Caco-2 (cell line): ENCODE results near the gene BDH1. TPM values are rescaled to one million over a fixed set of nuclear protein-coding genes. Genes with fewer than 3 reads are reported as not detected.

Experiments
- BruUV-seq: library from RNA; stranded (reverse); fragments of 400-500 nt; replicated peaks from 2 replicates; lab custom pipeline; 2021; lab: Mats Ljungman, UMichigan
- CTCF ChIA-PET: fragments of 300-600 bp; sonication (Branson Sonifier 250); formaldehyde crosslinking; loops from one replicate; lab custom pipeline; 2022; ENCODE audit warnings: antibody characterized with exemption; lab: Charles Lee
- POLR2A ChIA-PET: fragments of 300-600 bp; sonication (Branson Sonifier 250); formaldehyde crosslinking; loops from one replicate; lab custom pipeline; 2022; ENCODE audit warnings: antibody characterized with exemption; lab: Charles Lee
- DNase-seq, 2 experiments: peaks; one replicate each; pipeline versions ENCODE4 v3.0.0 to v3.0.0-alpha.2; 2020 to 2022
- H3K27me3 ChIP-seq: replicated peaks from 2 replicates; pipeline ENCODE4 v1.6.0; 2011; ENCODE audit warnings: low read length; ENCODE audit not compliant: control insufficient read depth, insufficient read depth
- H3K36me3 ChIP-seq: 2 replicates; pipeline ENCODE4 v1.5.1; 2011; ENCODE audit warnings: low read length; ENCODE audit not compliant: control insufficient read depth, insufficient read depth
- H3K4me1 ChIP-seq: fragments of 250-450 bp; sonication (Bioruptor Pico); 2 replicates; pipeline ENCODE4 v1.5.1; 2020; ENCODE audit warnings: mild to moderate bottlenecking
- H3K4me3 ChIP-seq: 2 replicates; pipeline ENCODE4 v1.5.1; 2011; ENCODE audit warnings: low read depth, mild to moderate bottlenecking, control low read depth, low read length
- H3K9me3 ChIP-seq: fragments of 250-450 bp; sonication (Bioruptor Pico); 2 replicates; pipeline ENCODE4 v1.5.1; 2020; ENCODE audit warnings: mild to moderate bottlenecking, moderate library complexity
- H3K27ac Mint-ChIP-seq: one replicate; pipeline ENCODE4 v1.8.0; 2022; ENCODE audit warnings: mixed read lengths; ENCODE audit not compliant: unreplicated experiment
- H3K27me3 Mint-ChIP-seq: one replicate; pipeline ENCODE4 v1.8.0; 2022; ENCODE audit warnings: mixed read lengths; ENCODE audit not compliant: insufficient read depth, unreplicated experiment
- H3K36me3 Mint-ChIP-seq: one replicate; pipeline ENCODE4 v1.8.0; 2022; ENCODE audit warnings: mild to moderate bottlenecking, mixed read lengths; ENCODE audit not compliant: insufficient read depth, unreplicated experiment
- H3K4me1 Mint-ChIP-seq: one replicate; pipeline ENCODE4 v1.8.0; 2022; ENCODE audit warnings: low read depth, mixed read lengths; ENCODE audit not compliant: unreplicated experiment
- H3K4me3 Mint-ChIP-seq: one replicate; pipeline ENCODE4 v1.8.0; 2022; ENCODE audit warnings: mild to moderate bottlenecking, moderate library complexity, mixed read lengths; ENCODE audit not compliant: unreplicated experiment
- H3K9me3 Mint-ChIP-seq: one replicate; pipeline ENCODE4 v1.8.0; 2022; ENCODE audit warnings: mixed read lengths; ENCODE audit not compliant: unreplicated experiment
- CTCF ChIP-seq, 2 experiments: fragments of 200-600 bp in 1 of 2; IDR thresholded peaks; 1 replicate in 1 of 2; 2 replicates in 1 of 2; pipeline versions ENCODE4 v1.5.1 to v1.8.0; 2011 to 2022; ENCODE audit warnings: antibody characterized with exemption in 1 of 2, control low read depth in 1 of 2, inconsistent platforms in 1 of 2, low read depth in 1 of 2, low read length in 1 of 2, mild to moderate bottlenecking in 1 of 2, moderate library complexity in 1 of 2; ENCODE audit not compliant: insufficient read depth in 1 of 2, severe bottlenecking in 1 of 2, unreplicated experiment in 1 of 2
- intact Hi-C: fragments of 100-400 bp; cut with micrococcal nuclease; formaldehyde crosslinking; loops from one replicate; pipeline ENCODE4 v1.10.0; 2022; ENCODE audit not compliant: unreplicated experiment
- total RNA-seq: library from RNA; stranded (reverse); gene quantifications from 2 replicates; pipeline ENCODE4 v1.2.3, GENCODE V29; 2022

BDH1 gene
- total RNA-seq, 1 experiment from 2014 or later = 41.8 TPM

- intact Hi-C loops = no loop called here
- Histone ChIP-seq H3K27me3 (no peaks in the 10 kb centered on the region), H3K36me3 (no peaks in the 10 kb centered on the region), H3K9me3 (no peaks in the 10 kb centered on the region), H3K4me1 (peaks cover 24% of the 10 kb centered on the region), H3K4me3 (no peak overlapping the region)
- TSS peak; percentile 86 for BruUV-seq
- Mint-ChIP-seq H3K36me3 (no peaks in the 10 kb centered on the region), H3K27me3 (no peaks in the 10 kb centered on the region), H3K27ac (peak overlapping the region; percentile 9), H3K9me3 (peaks cover 10% of the 10 kb centered on the region), H3K4me3 (no peak overlapping the region), H3K4me1 (peaks cover 18% of the 10 kb centered on the region)
- ChIA-PET CTCF (interaction anchor here (0.7 to 1.2 kb wide), 3 partner anchors 16 to 185 kb away, joined by 3 to 4 read pairs (median 4); no protein-coding TSS in a partner anchor), POLR2A (no interaction called here)
- TF ChIP-seq CTCF (IDR thresholded peaks at IDR 0.05; ENCODE audit: insufficient read depth in 1 of 2, low read depth in 1 of 2, low read length in 1 of 2, severe bottlenecking in 1 of 2, unreplicated experiment in 1 of 2) = no peak
- DNase-seq = peak in 1 of 2 experiments; percentile 47
Observed at GRCh38 chr3:197484204-197484901, 71.4 kb downstream of the BDH1 start.

- BruUV-seq = no TSS peak
- Mint-ChIP-seq H3K4me1 (peaks cover 25% of the 10 kb centered on the region), H3K27me3 (no peaks in the 10 kb centered on the region), H3K36me3 (no peaks in the 10 kb centered on the region), H3K27ac (no peak overlapping the region), H3K9me3 (peaks cover 14% of the 10 kb centered on the region), H3K4me3 (no peak overlapping the region)
- TF ChIP-seq CTCF (IDR thresholded peaks at IDR 0.05; ENCODE audit: insufficient read depth in 1 of 2, low read depth in 1 of 2, low read length in 1 of 2, severe bottlenecking in 1 of 2, unreplicated experiment in 1 of 2) = no peak
- Histone ChIP-seq H3K4me1 (peaks cover 19% of the 10 kb centered on the region), H3K36me3 (no peaks in the 10 kb centered on the region), H3K27me3 (no peaks in the 10 kb centered on the region), H3K4me3 (no peak overlapping the region), H3K9me3 (no peaks in the 10 kb centered on the region)
- CTCF ChIA-PET = no interaction called here
- intact Hi-C loops = no loop called here
- DNase-seq = no peak
- POLR2A ChIA-PET = no interaction called here
Observed at GRCh38 chr3:197482001-197482400, 73.8 kb downstream of the BDH1 start.

- Histone ChIP-seq H3K36me3 (no peaks in the 10 kb centered on the region), H3K27me3 (no peaks in the 10 kb centered on the region), H3K4me3 (no peak overlapping the region), H3K9me3 (no peaks in the 10 kb centered on the region), H3K4me1 (peaks cover 19% of the 10 kb centered on the region)
- Mint-ChIP-seq H3K9me3 (peaks cover 14% of the 10 kb centered on the region), H3K36me3 (peaks cover 4% of the 10 kb centered on the region), H3K4me3 (no peak overlapping the region), H3K27me3 (no peaks in the 10 kb centered on the region), H3K4me1 (peaks cover 35% of the 10 kb centered on the region), H3K27ac (no peak overlapping the region)
- CTCF ChIA-PET = no interaction called here
- TF ChIP-seq CTCF (IDR thresholded peaks at IDR 0.05; ENCODE audit: insufficient read depth in 1 of 2, low read depth in 1 of 2, low read length in 1 of 2, severe bottlenecking in 1 of 2, unreplicated experiment in 1 of 2) = no peak
- POLR2A ChIA-PET = no interaction called here
- intact Hi-C loops = no loop called here
- no peak for DNase-seq
- BruUV-seq = no TSS peak
Observed at GRCh38 chr3:197480320-197480719, 75.4 kb downstream of the BDH1 start.
